ENCODE data around the gene KRTAP5-3. TPM values are rescaled to one million over a fixed set of nuclear protein-coding genes. Genes with fewer than 3 reads are reported as not detected.
"Not testable (repeated sequence)": the region's sequence is repeated elsewhere in the genome, so short reads cannot be mapped to it uniquely, and the experiment has no call there.

The KRTAP5-3 gene
- total RNA-seq, 1 experiment from 2014 or later: not detected

GRCh38 chr11:1650034-1650917 lies 42.0 kb upstream of the KRTAP5-3 start:
- intact Hi-C loops (cut with micrococcal nuclease): loop anchor here (5.0 kb wide), 1 partner anchor 42 kb away; no protein-coding TSS in a partner anchor
- BruUV-seq (replicated peaks): no TSS peak
- Mint-ChIP-seq H3K4me1 (ENCODE audit: insufficient read depth, unreplicated experiment) (peaks cover 4% of the 10 kb centered on the region), H3K27ac (ENCODE audit: low read depth, unreplicated experiment) (no peak overlapping the region), H3K36me3 (ENCODE audit: insufficient read depth, unreplicated experiment) (peaks cover 6% of the 10 kb centered on the region), H3K9me3 (ENCODE audit: unreplicated experiment) (no peaks in the 10 kb centered on the region), H3K4me3 (ENCODE audit: unreplicated experiment) (no peak overlapping the region), H3K27me3 (ENCODE audit: insufficient read depth, unreplicated experiment) (peaks cover 16% of the 10 kb centered on the region)
- ChIA-PET POLR2A (interaction anchor here (0.5 kb wide), 1 partner anchor 69 kb away, joined by 3 read pairs; no protein-coding TSS in a partner anchor), CTCF (interaction anchor here (0.6 to 10.0 kb wide), 11 partner anchors 10 to 502 kb away, joined by 3 to 165 read pairs (median 6); partner anchors contain the start of gene SYT8)
- no peak for TF ChIP-seq CTCF (IDR thresholded peaks at IDR 0.05; ENCODE audit: unreplicated experiment)
- no peak for DNase-seq (ENCODE audit: unreplicated experiment)

DNA sequence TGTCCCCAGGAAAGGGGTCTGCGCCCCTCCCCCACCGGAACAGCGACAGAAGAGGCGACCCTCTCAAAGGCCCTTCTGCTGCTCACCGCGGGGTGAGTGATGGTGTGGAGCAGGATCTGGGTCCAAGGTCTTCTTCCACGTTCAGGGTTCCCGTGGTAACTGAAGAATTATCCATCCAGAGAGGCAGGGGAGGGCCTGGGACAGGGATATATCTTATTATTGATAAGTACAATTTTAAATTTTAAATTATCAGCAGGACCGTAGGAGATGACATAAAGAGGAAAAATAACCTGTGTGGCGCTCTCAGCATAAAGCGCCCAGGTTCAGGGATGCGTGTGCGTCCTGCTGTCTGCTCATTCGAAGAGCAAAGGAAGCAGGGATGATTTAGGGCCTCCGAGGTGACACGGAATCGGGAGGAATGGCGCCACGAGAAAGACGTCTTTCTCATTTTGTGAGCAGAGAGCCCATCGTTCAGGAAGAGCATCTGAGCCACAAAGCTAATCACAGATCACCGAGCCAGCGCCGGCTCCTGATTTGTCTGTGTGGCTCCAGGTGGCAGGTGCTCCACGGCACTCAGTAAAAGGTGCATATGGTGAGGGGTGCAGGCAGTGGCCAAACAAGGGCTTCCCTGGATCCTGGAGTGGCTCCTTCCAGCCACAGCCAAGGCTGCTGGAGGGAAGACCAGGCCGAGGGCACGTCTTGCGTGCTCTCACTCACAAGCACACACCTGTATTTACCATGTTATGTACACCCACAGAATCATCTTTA lies 40.6 kb upstream of the KRTAP5-3 start:
- ChIA-PET CTCF (interaction anchor here (0.7 to 10.0 kb wide), 4 partner anchors 9 to 504 kb away, joined by 3 to 165 read pairs (median 11); no protein-coding TSS in a partner anchor), POLR2A (no interaction called here)
- Mint-ChIP-seq H3K27me3 (ENCODE audit: insufficient read depth, unreplicated experiment) (peaks cover 30% of the 10 kb centered on the region), H3K9me3 (ENCODE audit: unreplicated experiment) (no peaks in the 10 kb centered on the region), H3K27ac (ENCODE audit: low read depth, unreplicated experiment) (no peak overlapping the region), H3K4me1 (ENCODE audit: insufficient read depth, unreplicated experiment) (peaks cover 4% of the 10 kb centered on the region), H3K36me3 (ENCODE audit: insufficient read depth, unreplicated experiment) (peaks cover 6% of the 10 kb centered on the region), H3K4me3 (ENCODE audit: unreplicated experiment) (no peak overlapping the region)
- DNase-seq (ENCODE audit: unreplicated experiment): no peak
- intact Hi-C loops (cut with micrococcal nuclease): no loop called here
- no TSS peak for BruUV-seq (replicated peaks)
- TF ChIP-seq CTCF (IDR thresholded peaks at IDR 0.05; ENCODE audit: unreplicated experiment): no peak

- Mint-ChIP-seq H3K4me1 (ENCODE audit: insufficient read depth, unreplicated experiment) (peaks cover 4% of the 10 kb centered on the region), H3K27me3 (ENCODE audit: insufficient read depth, unreplicated experiment) (peaks cover 33% of the 10 kb centered on the region), H3K36me3 (ENCODE audit: insufficient read depth, unreplicated experiment) (peaks cover 6% of the 10 kb centered on the region), H3K27ac (ENCODE audit: low read depth, unreplicated experiment) (no peak overlapping the region), H3K4me3 (ENCODE audit: unreplicated experiment) (no peak overlapping the region), H3K9me3 (ENCODE audit: unreplicated experiment) (no peaks in the 10 kb centered on the region)
- TF ChIP-seq CTCF (IDR thresholded peaks at IDR 0.05; ENCODE audit: unreplicated experiment): no peak
- intact Hi-C loops (cut with micrococcal nuclease): no loop called here
- ChIA-PET POLR2A (no interaction called here), CTCF (interaction anchor here (0.6 to 10.0 kb wide), 4 partner anchors 8 to 518 kb away, joined by 3 to 165 read pairs (median 11); no protein-coding TSS in a partner anchor)
- no TSS peak for BruUV-seq (replicated peaks)
- DNase-seq (ENCODE audit: unreplicated experiment): no peak
These were observed 39.8 kb upstream of the KRTAP5-3 start for GRCh38 chr11:1647901-1648652.

DNA sequence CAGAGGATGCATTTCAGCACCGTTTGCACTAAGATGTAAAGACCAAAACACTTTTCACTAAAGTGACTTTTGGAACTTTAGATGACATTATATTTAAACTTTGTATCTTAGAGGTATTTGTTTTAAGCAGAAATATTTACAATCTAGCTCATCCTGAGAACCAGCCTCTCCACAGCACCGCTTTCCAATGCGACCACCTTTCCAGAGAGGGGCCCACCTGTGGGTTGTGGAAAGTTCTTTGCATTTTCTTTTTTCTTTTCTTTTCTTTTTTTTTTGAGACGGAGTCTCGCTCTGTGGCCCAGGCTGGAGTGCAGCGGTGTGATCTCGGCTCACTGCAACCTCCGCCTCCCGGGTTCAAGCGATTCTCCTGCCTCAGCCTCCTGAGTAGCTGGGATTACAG lies 38.3 kb upstream of the KRTAP5-3 start:
- H3K27ac Mint-ChIP-seq (ENCODE audit: low read depth, unreplicated experiment); BruUV-seq (replicated peaks); intact Hi-C loops (cut with micrococcal nuclease); DNase-seq (ENCODE audit: unreplicated experiment); H3K4me1 Mint-ChIP-seq (ENCODE audit: insufficient read depth, unreplicated experiment); H3K4me3 Mint-ChIP-seq (ENCODE audit: unreplicated experiment); POLR2A ChIA-PET; H3K9me3 Mint-ChIP-seq (ENCODE audit: unreplicated experiment); H3K36me3 Mint-ChIP-seq (ENCODE audit: insufficient read depth, unreplicated experiment): not testable (repeated sequence)
- H3K27me3 Mint-ChIP-seq (ENCODE audit: insufficient read depth, unreplicated experiment): peaks cover 33% of the 10 kb centered on the region
- CTCF ChIA-PET: interaction anchor here (2.1 kb wide), 1 partner anchor 504 kb away, joined by 6 read pairs; no protein-coding TSS in a partner anchor

All from MCF 10A (cell line).